Prostate gland (tissue), 2 donors: Measurements from ENCODE around the gene NDRG3.

Source experiments
- POLR2A ChIP-seq: fragments of 450-650 bp; IDR thresholded peaks from one replicate; pipeline ENCODE4 v1.6.1; 2016; ENCODE audit warnings: antibody characterized with exemption, mild to moderate bottlenecking
- POLR2AphosphoS5 ChIP-seq: sonication (generic); formaldehyde crosslinking; IDR thresholded peaks from one replicate; pipeline ENCODE4 v1.6.1; 2017; ENCODE audit warnings: antibody characterized with exemption
- TF ChIP-seq, protein P1 (sequence below), 4 experiments: fragments of 200-600 bp in 2 of 4; fragments of 450-650 bp in 2 of 4; sonication (generic) in 2 of 4; IDR thresholded peaks; 1 replicate in 3 of 4; 2 replicates in 1 of 4; pipeline ENCODE4 v1.5.1; 2016 to 2019; ENCODE audit warnings: antibody characterized with exemption in 4 of 4, mild to moderate bottlenecking in 2 of 4, moderate library complexity in 2 of 4

- TF ChIP-seq, protein P1, sequence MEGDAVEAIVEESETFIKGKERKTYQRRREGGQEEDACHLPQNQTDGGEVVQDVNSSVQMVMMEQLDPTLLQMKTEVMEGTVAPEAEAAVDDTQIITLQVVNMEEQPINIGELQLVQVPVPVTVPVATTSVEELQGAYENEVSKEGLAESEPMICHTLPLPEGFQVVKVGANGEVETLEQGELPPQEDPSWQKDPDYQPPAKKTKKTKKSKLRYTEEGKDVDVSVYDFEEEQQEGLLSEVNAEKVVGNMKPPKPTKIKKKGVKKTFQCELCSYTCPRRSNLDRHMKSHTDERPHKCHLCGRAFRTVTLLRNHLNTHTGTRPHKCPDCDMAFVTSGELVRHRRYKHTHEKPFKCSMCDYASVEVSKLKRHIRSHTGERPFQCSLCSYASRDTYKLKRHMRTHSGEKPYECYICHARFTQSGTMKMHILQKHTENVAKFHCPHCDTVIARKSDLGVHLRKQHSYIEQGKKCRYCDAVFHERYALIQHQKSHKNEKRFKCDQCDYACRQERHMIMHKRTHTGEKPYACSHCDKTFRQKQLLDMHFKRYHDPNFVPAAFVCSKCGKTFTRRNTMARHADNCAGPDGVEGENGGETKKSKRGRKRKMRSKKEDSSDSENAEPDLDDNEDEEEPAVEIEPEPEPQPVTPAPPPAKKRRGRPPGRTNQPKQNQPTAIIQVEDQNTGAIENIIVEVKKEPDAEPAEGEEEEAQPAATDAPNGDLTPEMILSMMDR (IDR thresholded peaks at IDR 0.05): no peak
- TF ChIP-seq POLR2AphosphoS5: no peak
- no peak for TF ChIP-seq POLR2A
These were observed 72.9 kb downstream of the NDRG3 start for GRCh38 chr20:36672991-36673390.
